Activated CD4-positive, alpha-beta T cell treated with anti-CD3 and anti-CD28 coated beads, Interleukin-2, amount 50 U/mL, for 4 hours (primary cell): ENCODE measurements around the gene MAP4K5.

Experiments
- DNase-seq, 2 experiments: peaks; one replicate each; pipeline ENCODE4 v3.0.0-alpha.2; 2020

Gene MAP4K5

DNA sequence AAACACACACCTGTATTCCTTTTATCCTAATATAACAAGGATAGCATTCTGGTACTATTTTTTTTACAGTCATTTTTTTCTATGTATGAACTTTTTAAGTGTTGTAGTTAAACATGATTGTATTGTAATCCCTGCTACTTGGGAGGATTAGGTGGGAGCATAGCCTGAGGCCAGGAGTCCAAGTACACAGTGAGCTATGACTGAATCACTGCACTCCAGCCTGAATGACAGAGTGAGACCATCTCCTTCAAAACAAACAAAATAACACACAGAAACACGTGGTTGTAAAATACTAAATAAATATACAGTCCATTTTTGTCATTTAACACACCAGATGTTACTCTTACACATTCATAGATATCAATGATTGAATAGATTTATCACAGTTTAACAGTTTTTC is 56.9 kb downstream of the MAP4K5 start:
- no peak for DNase-seq

DNA sequence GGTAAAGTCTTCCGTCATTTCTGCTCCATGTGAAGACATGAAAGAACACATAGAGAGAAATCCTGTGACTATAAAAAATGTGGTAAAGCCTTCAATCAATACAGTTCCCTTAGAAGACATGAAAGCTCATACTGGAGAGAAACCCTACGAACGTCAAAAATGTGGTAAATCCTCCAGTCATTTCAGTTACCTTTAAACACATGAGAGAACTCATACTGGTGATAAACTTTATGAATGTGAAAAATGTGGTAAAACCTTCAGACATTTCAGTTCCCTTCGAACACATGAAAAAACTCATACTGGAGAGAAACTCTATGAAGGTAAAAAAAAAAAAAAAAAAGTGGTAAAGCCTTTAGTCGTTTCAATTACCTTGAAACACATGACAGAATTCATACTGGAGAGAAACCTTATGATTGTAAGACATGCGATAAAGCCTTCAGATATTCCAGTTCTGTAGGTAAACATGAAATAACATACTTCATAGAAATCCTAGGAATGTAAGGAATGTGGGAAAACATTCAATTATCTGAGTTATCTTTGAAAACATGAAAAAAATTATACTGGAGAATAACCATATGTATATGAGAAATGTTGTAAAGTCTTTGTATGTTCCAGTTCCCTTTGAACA is 60.4 kb downstream of the MAP4K5 start:
- no peak for DNase-seq

DNA sequence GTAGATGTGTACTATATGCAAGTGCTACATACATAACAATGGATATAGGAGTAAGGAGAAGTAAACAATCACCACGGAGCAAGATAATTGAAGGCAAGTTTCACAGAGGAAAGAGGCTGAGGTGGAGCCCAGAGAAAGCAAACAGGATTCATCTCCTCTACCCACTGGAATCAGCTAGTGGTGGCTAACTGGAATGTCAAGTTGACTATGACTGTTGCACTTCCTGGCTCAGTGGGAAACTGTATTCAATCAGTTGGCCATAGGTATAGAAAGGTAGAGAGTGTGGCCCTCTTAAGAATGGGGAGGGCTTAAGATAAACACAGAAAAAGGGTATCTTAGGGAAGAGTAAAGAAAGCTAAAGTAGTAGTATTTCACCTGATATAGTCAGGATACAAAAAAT is 62.4 kb downstream of the MAP4K5 start:
- DNase-seq = no peak

DNA sequence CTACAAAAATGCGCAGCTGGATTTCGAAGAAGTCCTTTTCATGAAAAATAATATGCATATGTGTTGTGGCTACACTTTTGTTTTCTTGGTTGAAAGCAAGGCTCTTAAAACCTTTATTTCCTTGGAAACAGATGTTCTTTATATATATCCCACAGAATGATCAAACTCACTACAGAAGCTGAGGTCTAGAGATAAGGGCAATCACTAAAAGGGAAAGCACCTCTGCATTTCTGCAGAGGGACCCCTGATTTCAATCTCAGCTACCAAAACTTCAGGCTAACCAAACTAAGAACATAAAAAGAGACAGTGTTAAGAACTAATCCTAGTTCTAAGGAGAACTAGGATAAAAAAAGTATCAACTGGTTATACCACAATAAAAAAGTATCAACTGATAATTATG is 70.3 kb downstream of the MAP4K5 start:
- no peak for DNase-seq

DNA sequence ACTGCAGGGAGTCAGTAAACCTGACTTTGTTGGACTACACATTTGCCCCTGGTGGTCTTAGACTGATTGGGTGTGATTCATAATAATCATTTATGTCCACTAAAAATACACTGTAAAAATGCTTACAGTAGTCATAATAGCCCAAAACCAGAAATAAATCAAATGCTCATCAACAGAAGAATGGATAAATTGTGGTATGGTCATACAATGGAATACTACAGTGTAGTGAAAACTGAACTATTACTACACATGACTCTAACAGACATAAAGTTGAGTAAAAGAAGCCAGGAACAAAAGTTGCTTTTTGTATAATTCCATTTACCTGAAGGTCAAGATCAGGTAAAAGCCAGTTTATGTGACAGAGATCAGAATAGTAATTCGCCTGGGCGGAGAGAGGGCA is 78.5 kb downstream of the MAP4K5 start:
- no peak for DNase-seq

DNA sequence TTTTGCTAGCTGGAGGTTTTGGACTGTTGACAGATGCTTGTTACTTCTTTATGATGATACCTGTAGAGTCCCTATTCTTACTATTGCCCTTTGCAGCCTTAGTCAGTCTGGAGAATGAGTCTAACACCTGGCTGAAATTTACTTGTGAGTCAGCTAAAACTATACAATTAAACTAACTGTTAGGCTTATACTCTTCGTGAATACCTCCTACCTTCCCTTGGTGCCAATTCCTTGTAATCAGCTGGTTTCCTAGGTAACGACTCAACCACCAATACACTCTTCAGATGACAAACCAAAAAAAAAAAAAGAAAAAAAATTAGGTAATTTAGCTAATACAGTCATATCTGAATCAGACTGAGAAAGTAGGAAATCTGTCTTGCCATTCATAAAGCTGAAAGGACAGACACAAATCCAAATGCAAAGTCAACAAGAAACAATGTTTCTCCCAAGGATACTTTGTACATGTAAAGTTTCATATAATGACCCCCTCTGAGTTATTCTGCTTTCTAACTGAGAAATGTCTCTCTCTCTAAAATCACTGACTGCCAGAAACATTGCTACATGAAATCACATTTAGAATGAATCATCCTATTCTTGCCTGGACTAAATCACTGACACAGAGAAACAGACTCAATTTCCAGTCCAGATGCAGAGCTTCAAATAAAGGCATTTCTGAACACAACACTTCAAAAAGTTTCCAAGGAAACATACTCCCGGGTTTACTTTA is 79.2 kb downstream of the MAP4K5 start:
- DNase-seq = no peak

DNA sequence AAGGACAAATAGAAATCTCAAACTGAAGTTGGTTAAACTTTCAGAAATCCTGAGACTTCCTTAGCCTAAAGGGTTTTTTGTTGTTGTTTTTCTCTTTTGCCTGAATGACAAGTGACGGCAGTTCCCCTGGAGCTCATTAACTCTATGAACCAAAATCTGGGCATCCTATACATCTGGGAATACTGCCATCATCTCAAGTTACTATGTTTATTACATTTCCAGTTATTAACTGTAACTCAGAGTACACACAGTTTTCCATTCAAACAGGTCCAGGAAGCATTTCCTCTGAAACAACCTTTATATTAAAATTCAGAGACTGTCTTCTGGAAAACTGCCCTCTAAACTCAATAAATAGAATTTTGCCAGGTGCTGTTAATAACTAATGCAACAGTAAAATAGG is 80.1 kb downstream of the MAP4K5 start:
- no peak for DNase-seq

DNA sequence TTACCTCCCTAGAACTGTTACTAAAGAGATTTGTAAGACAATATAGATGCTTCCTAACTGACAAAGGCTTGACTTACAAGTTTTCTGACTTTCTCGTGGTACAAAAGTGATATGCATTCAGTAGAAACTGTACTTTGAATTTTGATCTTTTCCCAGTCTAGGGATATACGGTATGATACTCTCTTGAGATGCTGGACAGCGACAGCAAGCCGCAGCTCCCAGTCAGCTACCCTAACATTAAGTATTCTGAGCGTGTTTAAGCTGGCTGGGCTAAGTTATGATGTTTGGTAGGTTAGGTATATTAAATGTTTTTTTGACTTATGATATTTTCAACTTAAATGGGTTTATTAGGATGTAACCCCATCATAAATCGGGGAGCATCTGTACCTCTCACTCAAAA is 80.5 kb downstream of the MAP4K5 start:
- DNase-seq = no peak

DNA sequence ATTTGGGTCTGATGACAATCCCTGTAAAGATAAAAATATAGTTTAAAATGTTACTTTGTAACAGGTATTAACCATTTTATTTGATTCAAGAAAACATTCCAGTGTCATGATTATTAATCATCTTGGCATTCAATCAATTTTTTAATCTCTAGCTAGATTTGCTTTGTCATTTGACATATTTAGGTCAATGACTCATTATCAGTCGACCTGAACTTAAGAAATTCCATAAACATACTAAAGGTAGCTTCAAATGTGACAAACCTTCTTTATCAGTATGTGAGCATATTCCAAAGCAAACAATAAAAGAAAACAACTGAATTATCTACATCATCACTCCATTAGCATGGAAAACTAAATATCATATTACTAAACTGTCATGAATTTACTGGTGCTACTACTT is 84.9 kb downstream of the MAP4K5 start:
- DNase-seq = no peak

DNA sequence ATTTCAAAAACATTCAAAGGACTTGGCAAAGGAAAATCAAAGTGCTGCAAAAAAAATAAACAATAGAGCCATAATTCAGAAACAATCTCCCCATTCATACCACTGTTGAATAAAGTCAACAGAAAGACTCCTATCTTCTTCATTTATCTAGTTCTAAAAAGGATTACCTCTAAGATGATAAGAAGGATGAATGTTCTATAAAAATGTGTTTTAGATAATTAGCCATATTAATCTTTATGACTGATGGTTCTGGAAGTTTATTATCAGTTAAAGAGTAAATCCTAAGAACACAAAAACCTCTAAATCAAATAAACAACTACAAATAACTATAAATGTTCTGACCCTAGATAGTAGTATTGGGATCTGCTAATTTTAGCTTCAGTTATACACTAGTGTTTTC is 97.8 kb downstream of the MAP4K5 start:
- no peak for DNase-seq

DNA sequence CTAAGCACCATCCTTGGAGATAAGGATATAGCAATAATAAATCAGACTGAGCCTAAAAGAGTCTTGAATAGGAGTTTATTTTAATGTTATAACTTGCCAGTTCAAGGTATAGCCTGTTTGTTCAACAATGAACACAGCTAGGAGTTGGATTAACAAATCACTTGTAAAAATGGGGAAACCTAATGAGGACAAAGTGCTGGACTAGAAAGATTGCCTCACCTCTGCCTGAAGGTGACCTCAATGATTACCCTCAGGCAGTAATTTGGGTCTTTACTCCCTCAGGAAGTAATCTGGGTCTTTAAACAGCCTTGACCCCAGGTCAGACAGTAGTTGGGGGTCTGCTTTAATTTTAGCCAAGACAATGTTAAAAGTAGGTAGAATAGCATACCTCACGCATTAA is 100.2 kb downstream of the MAP4K5 start:
- no peak for DNase-seq

DNA sequence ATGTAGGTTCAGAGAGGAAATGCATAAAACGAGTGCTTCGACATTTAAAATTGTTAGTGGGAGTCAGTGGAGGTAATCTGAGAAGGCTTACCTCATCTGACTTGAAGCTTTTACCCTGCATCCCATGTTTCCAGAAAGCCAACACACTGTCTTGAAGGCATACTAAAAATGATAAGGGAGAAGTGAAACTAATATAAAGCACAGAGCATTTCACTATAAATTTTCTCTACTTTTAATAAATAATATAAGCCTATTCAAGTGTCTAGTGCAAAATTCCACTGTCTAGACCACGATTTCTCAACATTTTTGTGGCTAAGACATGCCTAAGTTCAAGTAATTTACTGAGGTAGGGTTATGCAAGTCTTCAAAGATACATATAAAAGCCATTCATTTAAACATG is 106.6 kb downstream of the MAP4K5 start:
- DNase-seq = no peak

DNA sequence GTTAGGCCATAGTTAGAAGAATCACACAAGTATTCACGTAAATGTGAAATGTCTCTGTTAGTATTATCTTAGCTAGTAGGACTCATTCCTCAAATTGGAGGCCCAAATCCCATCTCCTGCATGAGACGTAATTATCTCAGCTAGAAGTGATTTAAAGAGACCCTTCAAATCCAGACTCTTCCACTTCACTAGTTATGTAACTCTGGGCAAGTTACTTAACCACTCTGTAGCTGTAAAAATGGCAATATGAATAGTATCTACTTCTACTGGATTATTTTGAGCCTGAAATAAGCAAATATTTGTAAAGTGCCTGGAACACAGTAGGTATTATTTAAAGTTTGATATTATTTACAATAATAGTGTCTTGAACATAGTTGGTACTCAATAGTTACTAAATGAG is 107.3 kb downstream of the MAP4K5 start:
- no peak for DNase-seq

DNA sequence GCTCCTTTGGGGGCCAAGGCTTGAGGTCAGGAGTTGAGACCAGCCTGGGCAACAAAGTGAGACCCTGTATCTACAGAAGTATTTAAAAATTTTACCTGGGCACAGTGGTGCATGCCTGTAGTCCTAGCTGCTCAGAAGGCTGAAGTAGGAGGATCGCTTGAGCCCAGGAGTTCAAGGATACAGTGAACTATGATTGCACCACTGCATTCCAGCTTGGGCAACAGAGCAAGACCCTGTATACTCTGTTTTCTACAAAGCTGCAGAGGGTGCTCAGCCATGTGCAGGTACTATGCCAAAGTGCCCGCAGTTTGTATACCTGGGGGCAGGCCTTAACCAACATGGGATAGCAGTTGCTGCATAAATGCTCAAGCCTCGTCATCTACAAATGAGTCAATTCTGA is 108.8 kb downstream of the MAP4K5 start:
- DNase-seq = no peak

DNA sequence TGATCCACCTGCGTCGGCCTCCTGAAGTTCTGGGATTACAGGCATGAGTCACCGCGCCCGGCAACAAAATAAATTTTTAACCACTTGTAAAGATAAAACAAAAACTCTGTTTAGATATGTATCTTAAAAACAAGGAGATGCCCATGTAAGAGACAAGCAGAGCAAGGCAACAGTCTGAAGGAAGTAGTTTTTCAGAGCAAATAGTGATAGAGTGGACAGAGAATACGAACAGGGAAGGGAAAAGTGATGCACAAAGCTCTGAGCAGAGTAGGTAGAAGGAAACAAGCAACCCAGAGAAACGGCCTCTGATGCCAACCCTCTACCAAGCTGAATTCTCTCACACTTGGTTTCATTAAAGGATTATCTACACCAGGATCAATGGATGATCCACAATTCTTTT is 110.9 kb downstream of the MAP4K5 start:
- DNase-seq = no peak

DNA sequence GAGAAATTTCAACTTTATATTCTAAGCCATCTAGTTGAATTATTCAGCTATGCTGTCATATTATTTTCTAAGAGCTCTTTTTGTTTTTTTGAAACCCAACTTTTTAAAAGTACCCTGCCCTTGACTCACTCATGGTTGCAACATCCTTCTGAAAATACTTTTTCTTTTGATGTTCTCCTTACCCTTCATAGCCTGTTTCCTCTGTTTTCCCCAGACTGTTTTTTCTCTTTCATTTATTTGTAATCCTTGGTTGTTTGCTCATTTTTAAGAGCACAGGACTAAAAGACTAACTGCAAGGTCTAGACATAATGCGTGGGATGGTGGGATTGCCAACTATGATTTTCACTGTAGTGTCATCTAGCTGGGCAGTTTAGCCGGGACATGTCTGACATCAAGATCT is 114.5 kb downstream of the MAP4K5 start:
- DNase-seq = no peak

DNA sequence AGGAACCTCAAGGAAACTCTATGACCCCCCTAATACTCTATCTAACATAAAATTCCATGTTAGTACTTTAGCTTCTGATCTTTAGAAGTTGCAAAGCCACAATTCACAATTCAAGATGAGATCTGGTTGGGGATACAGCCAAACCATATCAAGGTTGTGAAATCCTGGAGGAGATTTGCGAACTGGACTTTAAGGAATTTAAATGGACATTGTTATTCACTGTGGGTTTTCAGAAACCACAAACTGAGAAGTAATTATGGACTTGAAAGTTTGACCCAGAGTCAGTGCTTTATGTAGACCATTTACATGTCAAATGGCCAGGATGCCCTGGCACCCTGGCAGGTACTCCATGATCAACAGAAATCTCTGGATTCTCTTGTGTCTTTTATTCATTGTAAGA is 121.4 kb downstream of the MAP4K5 start:
- no peak for DNase-seq

DNA sequence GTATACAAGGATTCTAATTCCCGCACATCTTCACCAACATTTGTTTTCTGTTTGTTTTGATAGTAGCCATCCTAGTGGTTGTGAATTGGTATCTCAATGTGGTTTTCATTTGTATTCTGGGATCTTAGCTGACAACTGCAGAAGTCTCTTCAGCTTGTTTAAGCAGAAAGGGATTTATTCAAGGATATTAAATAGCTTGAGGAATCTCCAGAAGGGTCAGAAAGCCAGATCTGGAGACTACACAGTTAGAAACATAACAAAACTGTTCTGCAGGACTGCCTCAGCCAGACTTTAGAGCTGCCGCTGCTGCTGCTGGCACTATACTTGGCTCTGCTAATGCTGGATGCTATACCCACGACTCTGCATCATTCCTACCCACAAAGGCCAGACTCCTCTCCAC is 122.3 kb downstream of the MAP4K5 start:
- no peak for DNase-seq

DNA sequence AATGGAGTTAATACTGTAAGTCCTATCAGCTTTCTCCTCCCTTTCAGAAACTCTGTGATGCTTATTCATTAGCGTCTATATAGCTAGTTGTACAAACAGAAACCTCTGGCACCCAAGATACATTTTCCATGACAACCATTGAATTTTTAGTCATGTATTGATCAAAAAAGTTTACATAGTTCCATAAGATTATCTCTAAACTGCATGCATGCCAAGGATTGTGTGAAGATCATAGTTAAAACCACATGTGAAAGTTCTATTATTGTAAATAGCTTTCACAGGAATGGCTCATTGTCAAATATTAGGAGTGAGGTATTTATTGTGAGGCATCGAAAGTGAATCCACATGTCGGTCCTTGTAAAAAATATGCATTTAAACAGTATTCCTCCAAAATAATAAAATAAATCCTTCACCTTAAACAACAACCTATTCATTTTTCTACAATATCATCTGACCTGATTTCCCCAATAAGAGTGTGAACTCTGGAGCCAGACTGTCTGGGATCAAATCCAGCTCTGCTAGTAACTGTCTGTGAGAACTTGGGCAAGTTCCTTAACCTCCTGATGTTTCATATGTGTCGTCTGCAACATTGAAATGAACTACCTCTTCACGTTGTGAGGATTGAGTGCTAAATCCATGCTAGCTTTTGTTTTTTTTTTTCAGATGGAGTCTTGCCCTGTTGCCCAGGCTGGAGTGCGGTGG is 125.1 kb downstream of the MAP4K5 start:
- no peak for DNase-seq

DNA sequence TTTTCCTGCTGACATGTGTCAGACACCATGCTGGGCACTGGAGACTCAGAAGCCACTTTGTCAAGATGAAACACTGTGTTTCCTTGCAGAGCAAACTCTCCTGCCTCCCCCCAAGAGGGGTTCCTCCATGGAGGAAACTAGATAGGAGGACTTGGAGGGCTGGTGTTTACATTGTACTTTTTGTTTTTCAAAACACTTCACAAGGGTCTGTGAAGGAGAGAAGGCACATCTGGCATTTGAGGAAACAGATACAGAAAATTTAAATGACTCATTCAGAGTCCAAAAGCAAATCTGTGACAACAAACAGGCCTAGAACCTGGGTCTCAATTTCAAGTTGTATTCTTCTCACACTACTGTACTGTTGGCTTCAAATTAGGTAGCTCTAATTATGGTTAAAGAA is 128.9 kb downstream of the MAP4K5 start:
- no peak for DNase-seq

DNA sequence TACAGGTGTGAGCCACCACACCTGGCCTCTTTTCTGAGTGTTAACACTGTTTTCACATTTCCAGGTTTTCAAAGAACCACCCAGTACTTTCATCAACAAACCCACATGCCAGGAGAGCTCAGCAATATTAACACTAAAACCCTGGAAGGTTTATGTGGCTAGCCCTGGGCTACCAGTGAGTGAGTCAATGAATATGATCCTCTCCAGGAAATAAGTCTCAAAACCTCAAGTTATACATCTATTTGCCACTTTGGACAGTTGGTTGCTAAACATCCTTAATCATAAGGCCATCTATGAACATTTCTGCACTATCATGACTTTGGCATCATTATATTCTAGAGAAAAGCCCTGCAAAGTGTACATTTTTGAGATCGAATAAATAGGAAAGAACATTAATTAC is 129.4 kb downstream of the MAP4K5 start:
- no peak for DNase-seq

DNA sequence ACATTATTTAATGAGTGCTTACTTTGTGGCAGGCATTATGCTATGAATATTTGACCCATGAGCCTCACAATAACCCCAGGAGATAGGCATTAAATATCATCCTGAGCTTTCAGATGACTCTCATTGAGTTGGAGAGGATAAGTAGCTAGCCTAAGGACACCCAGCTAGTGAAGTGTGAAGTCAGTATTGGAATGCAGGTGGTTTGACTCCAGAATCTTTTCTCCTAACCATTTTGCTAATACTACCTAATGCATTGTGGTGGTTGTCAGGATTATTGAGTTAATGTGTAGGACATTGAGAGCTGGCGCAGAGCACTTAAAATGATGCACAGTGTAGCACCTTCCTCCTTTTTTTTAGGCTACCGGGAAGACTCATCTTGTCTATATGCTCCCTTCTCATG is 131.9 kb downstream of the MAP4K5 start:
- no peak for DNase-seq

DNA sequence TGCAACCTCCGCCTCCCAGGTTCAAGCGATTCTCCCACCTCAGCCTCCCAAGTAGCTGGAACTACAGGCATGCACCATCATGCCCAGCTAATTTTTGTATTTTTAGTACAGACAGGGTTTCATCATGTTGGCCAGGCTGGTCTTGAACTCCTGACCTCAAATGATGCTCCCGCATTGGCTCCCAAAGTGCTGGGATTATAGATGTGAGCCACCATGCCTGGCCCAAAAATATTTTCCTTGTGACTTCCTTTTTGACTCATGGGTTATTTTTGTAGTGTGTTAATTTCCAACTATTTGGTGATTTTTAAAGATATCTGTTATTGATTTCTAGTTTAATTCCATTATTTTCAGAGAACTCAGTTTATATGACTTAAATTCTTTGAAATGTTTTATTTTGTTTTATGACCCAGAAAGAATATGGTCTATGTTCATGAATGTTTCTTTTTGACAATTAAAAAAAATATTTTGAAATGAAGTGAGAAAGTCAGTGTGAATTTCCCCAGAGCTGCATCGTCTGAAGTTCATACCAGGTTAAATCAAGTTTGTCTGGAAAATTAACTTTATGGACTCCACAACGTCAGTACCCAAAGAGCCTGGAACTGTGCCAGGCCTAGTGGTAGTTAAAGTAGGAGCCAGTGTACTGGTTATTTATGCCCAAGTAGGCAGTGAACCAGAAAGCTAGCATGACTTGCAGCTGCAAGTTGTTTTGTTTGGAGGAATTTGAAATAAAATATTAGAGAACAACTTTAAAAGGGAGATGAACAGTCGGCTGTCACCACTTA is 132.9 kb downstream of the MAP4K5 start:
- DNase-seq = no peak

DNA sequence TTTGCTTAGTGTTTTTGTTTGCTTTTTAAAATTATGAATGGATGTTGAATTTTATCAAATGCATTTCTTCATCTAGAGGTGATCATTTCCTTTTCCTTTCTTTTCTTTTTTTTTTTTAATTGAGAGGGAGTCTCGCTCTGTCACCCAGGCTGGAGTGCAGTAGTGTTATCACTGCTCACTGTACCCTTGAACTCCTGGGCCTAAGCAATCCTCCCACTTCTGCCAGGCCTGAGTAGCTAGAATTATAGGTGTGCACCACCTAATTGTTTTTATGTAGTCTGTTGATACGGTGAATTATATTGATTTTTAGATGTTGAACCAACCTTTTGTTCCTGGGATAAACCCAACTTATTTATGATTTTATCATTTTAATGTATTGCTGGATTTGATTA is 134.2 kb downstream of the MAP4K5 start:
- DNase-seq = no peak
